Measurements from ENCODE around the gene TMC1.

The TMC1 gene

GRCh38 chr9:72592502-72593403 lies 71.3 kb downstream of the TMC1 start (continued):
- no peak for TF ChIP-seq ZNF768 (tag by site-specific recombination; IDR thresholded peaks at IDR 0.05)
- TF ChIP-seq KLF1 (tag by site-specific recombination; IDR thresholded peaks at IDR 0.05) = no peak

DNA sequence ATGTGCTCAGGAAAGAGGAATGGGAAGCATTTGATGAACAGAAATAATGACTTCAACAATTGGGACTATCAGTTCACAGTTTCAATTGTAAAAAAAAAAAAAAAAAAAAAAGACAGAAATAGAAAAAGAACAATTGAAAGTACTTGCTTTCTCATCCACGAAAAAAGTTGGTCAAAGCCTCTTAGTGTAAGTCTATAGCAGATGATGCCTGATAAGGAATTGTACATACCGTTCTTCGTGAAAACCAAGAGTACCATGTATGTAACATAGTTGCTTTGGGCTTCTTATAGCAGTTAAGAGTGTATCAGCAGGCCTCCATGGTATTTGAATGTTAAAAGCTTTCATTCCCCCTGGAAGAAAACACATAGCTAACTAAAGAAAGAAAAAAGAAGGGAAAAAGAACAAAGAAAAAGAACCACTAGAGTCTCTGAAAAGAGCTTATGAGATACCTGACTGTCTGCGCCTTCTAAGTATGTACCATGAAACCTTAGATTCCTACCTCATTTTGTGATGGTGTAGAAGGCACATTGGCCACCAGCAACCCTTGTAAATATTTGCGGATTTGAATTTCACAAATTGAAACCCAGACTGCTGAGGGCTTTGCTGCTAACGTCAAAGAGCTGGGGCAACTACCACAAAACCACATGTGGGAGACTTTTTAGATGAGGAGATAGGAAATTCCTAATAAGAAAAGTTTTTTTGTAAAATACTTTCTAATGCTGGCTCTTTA lies 75.2 kb downstream of the TMC1 start:
- H3K4me1 ChIP-seq (ENCODE audit: control insufficient read depth, insufficient read depth, low read length) = no peaks in the 10 kb centered on the region
- H3K36me3 ChIP-seq (ENCODE audit: control insufficient read depth in 2 of 2, insufficient read depth in 1 of 2, low read length in 2 of 2) = no peaks in the 10 kb centered on the region
- ChIA-PET POLR2A (interaction anchor here (2.4 kb wide), 1 partner anchor 232 kb away, joined by 7 read pairs; the partner anchor contains the start of gene ZFAND5), CTCF (interaction anchor here (2.5 kb wide), 1 partner anchor 8 kb away, joined by 6 read pairs; no protein-coding TSS in a partner anchor)
- no peaks in the 10 kb centered on the region for H3K9me3 ChIP-seq (ENCODE audit: control insufficient read depth, insufficient read depth, low read depth, low read length)
- TF ChIP-seq SCRT2 (tag by site-specific recombination; IDR thresholded peaks at IDR 0.05) (no peak), ZBTB48 (tag by site-specific recombination; IDR thresholded peaks at IDR 0.05) (no peak), BCL11B (tag by site-specific recombination; IDR thresholded peaks at IDR 0.05; ENCODE audit: low read depth) (no peak), ZNF76 (tag by site-specific recombination; IDR thresholded peaks at IDR 0.05; ENCODE audit: borderline replicate concordance, low read depth) (no peak), ZNF248 (tag by site-specific recombination; IDR thresholded peaks at IDR 0.05) (no peak), ZNF707 (tag by site-specific recombination; IDR thresholded peaks at IDR 0.05) (no peak), ZNF449 (tag by site-specific recombination; IDR thresholded peaks at IDR 0.05) (no peak), ZNF138 (tag by site-specific recombination; IDR thresholded peaks at IDR 0.05; ENCODE audit: borderline replicate concordance) (no peak), ZFHX2 (tag by site-specific recombination; conservative IDR thresholded peaks at IDR 0.05) (no peak), ZNF174 (tag by site-specific recombination; IDR thresholded peaks at IDR 0.05) (no peak), ZNF624 (tag by site-specific recombination; IDR thresholded peaks at IDR 0.05) (no peak)
- TF ChIP-seq, protein P1, sequence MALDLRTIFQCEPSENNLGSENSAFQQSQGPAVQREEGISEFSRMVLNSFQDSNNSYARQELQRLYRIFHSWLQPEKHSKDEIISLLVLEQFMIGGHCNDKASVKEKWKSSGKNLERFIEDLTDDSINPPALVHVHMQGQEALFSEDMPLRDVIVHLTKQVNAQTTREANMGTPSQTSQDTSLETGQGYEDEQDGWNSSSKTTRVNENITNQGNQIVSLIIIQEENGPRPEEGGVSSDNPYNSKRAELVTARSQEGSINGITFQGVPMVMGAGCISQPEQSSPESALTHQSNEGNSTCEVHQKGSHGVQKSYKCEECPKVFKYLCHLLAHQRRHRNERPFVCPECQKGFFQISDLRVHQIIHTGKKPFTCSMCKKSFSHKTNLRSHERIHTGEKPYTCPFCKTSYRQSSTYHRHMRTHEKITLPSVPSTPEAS (tag by site-specific recombination; IDR thresholded peaks at IDR 0.05) = no peak
- H3K27ac ChIP-seq (ENCODE audit: extremely low read depth, low read depth, low read length) = no peak overlapping the region
- no peak overlapping the region for H3K4me3 ChIP-seq (ENCODE audit: low read depth, low read length)

GRCh38 chr9:72597181-72597517 lies 75.7 kb downstream of the TMC1 start:
- CTCF ChIA-PET = interaction anchor here (0.9 to 2.5 kb wide), 2 partner anchors 8 to 316 kb away, joined by 3 to 6 read pairs; no protein-coding TSS in a partner anchor
- TF ChIP-seq ZNF366 (tag by site-specific recombination; conservative IDR thresholded peaks at IDR 0.05) (no peak), ZNF184 (tag by site-specific recombination; IDR thresholded peaks at IDR 0.05) (no peak), ZNF521 (tag by site-specific recombination; IDR thresholded peaks at IDR 0.05) (no peak), KLF16 (tag by site-specific recombination; IDR thresholded peaks at IDR 0.05) (no peak), ZNF148 (tag by site-specific recombination; IDR thresholded peaks at IDR 0.05; ENCODE audit: borderline replicate concordance) (no peak), BCL11B (tag by site-specific recombination; IDR thresholded peaks at IDR 0.05; ENCODE audit: low read depth) (no peak)
- POLR2A ChIA-PET = interaction anchor here (2.4 kb wide), 1 partner anchor 232 kb away, joined by 7 read pairs; the partner anchor contains the start of gene ZFAND5

More at GRCh38 chr9:72597181-72597517, 75.7 kb downstream of the TMC1 start:
- Histone ChIP-seq H3K27ac (ENCODE audit: extremely low read depth, low read depth, low read length) (no peak overlapping the region), H3K9me3 (ENCODE audit: control insufficient read depth, insufficient read depth, low read depth, low read length) (no peaks in the 10 kb centered on the region), H3K4me3 (ENCODE audit: low read depth, low read length) (no peak overlapping the region), H3K36me3 (ENCODE audit: control insufficient read depth in 2 of 2, insufficient read depth in 1 of 2, low read length in 2 of 2) (no peaks in the 10 kb centered on the region), H3K4me1 (ENCODE audit: control insufficient read depth, insufficient read depth, low read length) (no peaks in the 10 kb centered on the region)
